Spleen (tissue), 13 donors: Measurements from ENCODE around the gene GSTK1. TPM values are rescaled to one million over a fixed set of nuclear protein-coding genes. Genes with fewer than 3 reads are reported as not detected.
A peak's percentile ranks its signal among the peaks of the same experiment; 100 is the strongest.
"Not testable (repeated sequence)": the region's sequence is repeated elsewhere in the genome, so short reads cannot be mapped to it uniquely, and the experiment has no call there.

Source experiments
- DNase-seq: peaks from one replicate; pipeline ENCODE4 v3.0.0-alpha.2; 2020
- H3K27ac ChIP-seq, 8 donors: fragments of 200-600 bp; sonication (generic) in 7 of 8; 1 replicate in 4 of 8; 2 replicates in 4 of 8; pipeline versions ENCODE4 v1.5.0 to v1.8.0; 2016 to 2021; ENCODE audit warnings: inconsistent platforms in 4 of 8, mild to moderate bottlenecking in 4 of 8, moderate library complexity in 1 of 8
- H3K27me3 ChIP-seq, 7 donors: fragments of 200-600 bp; sonication (generic) in 6 of 7; replicated peaks in 1 of 7; 1 replicate in 4 of 7; 2 replicates in 3 of 7; pipeline versions ENCODE4 v1.5.0 to v1.8.0; 2016 to 2021; ENCODE audit warnings: inconsistent platforms in 3 of 7, mild to moderate bottlenecking in 1 of 7
- H3K36me3 ChIP-seq, 6 donors: fragments of 200-600 bp; sonication (generic) in 5 of 6; 1 replicate in 4 of 6; 2 replicates in 2 of 6; pipeline versions ENCODE4 v1.5.0 to v1.8.0; 2016 to 2021; ENCODE audit warnings: inconsistent platforms in 2 of 6
- H3K4me1 ChIP-seq, 6 donors: fragments of 200-600 bp; sonication (generic) in 5 of 6; 1 replicate in 3 of 6; 2 replicates in 3 of 6; pipeline versions ENCODE4 v1.5.0 to v1.8.0; 2016 to 2021; ENCODE audit warnings: inconsistent platforms in 3 of 6
- H3K4me3 ChIP-seq, 8 donors: fragments of 200-600 bp; sonication (generic) in 7 of 8; 1 replicate in 4 of 8; 2 replicates in 4 of 8; pipeline versions ENCODE4 v1.5.0 to v1.8.0; 2016 to 2021; ENCODE audit warnings: inconsistent platforms in 4 of 8, mild to moderate bottlenecking in 4 of 8, moderate library complexity in 2 of 8
- H3K9me3 ChIP-seq, 8 donors: fragments of 200-600 bp; sonication (generic) in 7 of 8; 1 replicate in 4 of 8; 2 replicates in 4 of 8; pipeline versions ENCODE4 v1.5.0 to v1.8.0; 2016 to 2021; ENCODE audit warnings: inconsistent platforms in 4 of 8
- CTCF ChIP-seq, 11 experiments: fragments of 200-600 bp in 7 of 11; fragments of 450-650 bp in 4 of 11; sonication (generic) in 4 of 11; IDR thresholded peaks in 8 of 11; conservative IDR thresholded peaks in 3 of 11; 1 replicate in 7 of 11; 2 replicates in 4 of 11; pipeline versions ENCODE4 v1.4.0 to v1.8.0; 2016 to 2021; ENCODE audit warnings: antibody characterized with exemption in 11 of 11, inconsistent platforms in 4 of 11, mild to moderate bottlenecking in 1 of 11
- POLR2A ChIP-seq, 3 donors: fragments of 450-650 bp; IDR thresholded peaks; one replicate each; pipeline ENCODE4 v1.5.1; 2017; ENCODE audit warnings: antibody characterized with exemption in 3 of 3, mild to moderate bottlenecking in 1 of 3
- POLR2AphosphoS5 ChIP-seq, 3 donors: sonication (generic); formaldehyde crosslinking; IDR thresholded peaks; one replicate each; pipeline ENCODE4 v1.5.1; 2017; ENCODE audit warnings: antibody characterized with exemption in 3 of 3
- WGBS, 5 donors: extraction: QIAGEN DNeasy Blood & Tissue Kit in 3 of 5; methylation state at CpG; one replicate each; pipeline versions ENCODE4 v1.1.5 to v1.1.7; 2013 to 2018; 5-methylcytosine and 5-hydroxymethylcytosine counted together
- intact Hi-C: fragments of 100-400 bp; cut with DNase I; formaldehyde crosslinking; loops from one replicate; pipeline ENCODE4 v1.15.0; 2023; ENCODE audit warnings: low total_unique reads
- long read RNA-seq, 2 donors: transcript quantifications; one replicate each; lab custom pipeline, GENCODE V29; 2026
- polyA plus RNA-seq, 3 donors: library from polyadenylated mRNA; stranded (reverse); fragments of 200-250 nt; gene quantifications; one replicate each; pipeline ENCODE4 v1.2.1, GENCODE V29; 2013
- total RNA-seq, 7 donors: library from RNA; depleted of rRNA in 3 of 7; stranded (reverse); fragments of >200 nt in 3 of 7; fragmentation: NEBNext Ultra II Directional in 4 of 7; extraction: Animal tissue kit (Norgen Biotek cat#: 25700) in 4 of 7; gene quantifications; one replicate each; pipeline versions ENCODE4 v1.1.0 to v1.2.1, GENCODE V29; 2016 to 2021
- donor health status: healthy with polysubstance abuse.
- donor health status: DM: no; HTN: no; CAD: no; lungs with moderate emphysema.
- donor health status: DM: no; HTN: no; CAD: no.
- donor health status: Bipolar disorder and iron deficiency.
- donor health status: healthy.
- donor health status: DM: no; HTN: no; CAD: no.
- donor health status: DM: yes; HTN: yes; CAD: no.

The GSTK1 gene
- total RNA-seq (100 to 1,000 TPM; 194 to 247 (median 231) TPM), polyA plus RNA-seq (100 to 1,000 TPM; 162 to 182 (median 178) TPM)
- long read RNA-seq, donor 1, transcript GSTK1-207 (7 exons, 1,185 nt), result minor isoform, 7 of 80 reads
- long read RNA-seq, donor 1, transcript GSTK1-201 (8 exons, 1,044 nt), result major isoform, 60 of 80 reads
- long read RNA-seq, donor 1, partial matches to known transcripts, result 10 of 80 reads
- long read RNA-seq, donor 1, other reads (novel, unspliced or antisense), result 0 of 80 reads
- long read RNA-seq, donor 2, transcript GSTK1-207 (7 exons, 1,185 nt), result minor isoform, 5 of 114 reads
- long read RNA-seq, donor 2, transcript GSTK1-201 (8 exons, 1,044 nt), result major isoform, 41 of 114 reads
- long read RNA-seq, donor 2, partial matches to known transcripts, result 64 of 114 reads
- long read RNA-seq, donor 2, other reads (novel, unspliced or antisense), result 0 of 114 reads

GRCh38 chr7:143263266-143264195, at the start of gene GSTK1:
TSS of gene GSTK1 (plus strand) at chr7:143263441. CDS start at chr7:143263514, 73 bp downstream.
- Histone ChIP-seq H3K4me3 (peak within 1 kb of the TSS; percentile 68 to 96 (median 90)), H3K4me1 (peaks cover 22 to 64% (median 37%) of the 10 kb centered on the region in 6 donors), H3K27me3 (no peaks in the 10 kb centered on the region), H3K27ac (peak within 1 kb of the TSS; percentile 73 to 96 (median 92)), H3K36me3 (peaks cover 0 to 40% (median 23%) of the 10 kb centered on the region in 6 donors), H3K9me3 (no peaks in the 10 kb centered on the region)
- 1 to 3% (median 2%) methylated on average over 29 to 48 of the region's 48 CpGs for WGBS, 5 donors
- intact Hi-C loops, result no loop called here
- TF ChIP-seq CTCF (IDR thresholded peaks at IDR 0.05 in 8 of 11, conservative IDR thresholded peaks at IDR 0.05 in 3 of 11), result peak in 1 of 11 experiments; percentile 6
- TF ChIP-seq POLR2AphosphoS5 (IDR thresholded peaks at IDR 0.05), result peak; percentile 88 to 94 (median 93)
- TF ChIP-seq POLR2A (IDR thresholded peaks at IDR 0.05), result peak in 2 of 3 donors; percentile 70 to 79
- DNase-seq, result peak; percentile 97

GRCh38 chr7:143213478-143213877, 49.8 kb upstream of the GSTK1 start:
- not testable (repeated sequence) for H3K4me3 ChIP-seq, H3K27ac ChIP-seq, H3K36me3 ChIP-seq, H3K27me3 ChIP-seq, H3K4me1 ChIP-seq, DNase-seq
- peaks cover 0 to 13% (median 0%) of the 10 kb centered on the region in 8 donors for H3K9me3 ChIP-seq
- intact Hi-C loops, result loop anchor here (10.0 kb wide), 1 partner anchor 359 kb away; the partner anchor contains the start of gene EPHB6
- WGBS, 5 donors, result 91 to 99% (median 93%) methylated on average over 4 of the region's 4 CpGs

GRCh38 chr7:143214789-143215679, 48.2 kb upstream of the GSTK1 start:
- no peak for DNase-seq
- H3K27me3 ChIP-seq, result peaks cover 0 to 5% (median 0%) of the 10 kb centered on the region in 7 donors
- peaks cover 0 to 8% (median 1%) of the 10 kb centered on the region in 6 donors for H3K4me1 ChIP-seq
- WGBS, 5 donors, result 20 to 25% (median 22%) methylated on average over 8 of the region's 8 CpGs
- no peak overlapping the region for H3K4me3 ChIP-seq
- no peaks in the 10 kb centered on the region for H3K36me3 ChIP-seq
- intact Hi-C loops, result loop anchor here (5.0 to 10.0 kb wide), 2 partner anchors 208 to 360 kb away; partner anchors contain the start of gene EPHB6
- peaks cover 0 to 13% (median 0%) of the 10 kb centered on the region in 8 donors for H3K9me3 ChIP-seq
- TF ChIP-seq POLR2AphosphoS5 (IDR thresholded peaks at IDR 0.05) (no peak), POLR2A (IDR thresholded peaks at IDR 0.05) (no peak), CTCF (IDR thresholded peaks at IDR 0.05 in 8 of 11, conservative IDR thresholded peaks at IDR 0.05 in 3 of 11) (peak; percentile 98 to 99 (median 98))
- H3K27ac ChIP-seq, result no peak overlapping the region
